Dedifferentiated amniotic fluid mesenchymal stem cell (primary cell): ENCODE results near the gene TFAP2D.

Experiments
- DNase-seq: peaks from one replicate; pipeline ENCODE4 v3.0.0-alpha.2; 2016; ENCODE audit errors: extremely low spot score

The TFAP2D gene

DNA sequence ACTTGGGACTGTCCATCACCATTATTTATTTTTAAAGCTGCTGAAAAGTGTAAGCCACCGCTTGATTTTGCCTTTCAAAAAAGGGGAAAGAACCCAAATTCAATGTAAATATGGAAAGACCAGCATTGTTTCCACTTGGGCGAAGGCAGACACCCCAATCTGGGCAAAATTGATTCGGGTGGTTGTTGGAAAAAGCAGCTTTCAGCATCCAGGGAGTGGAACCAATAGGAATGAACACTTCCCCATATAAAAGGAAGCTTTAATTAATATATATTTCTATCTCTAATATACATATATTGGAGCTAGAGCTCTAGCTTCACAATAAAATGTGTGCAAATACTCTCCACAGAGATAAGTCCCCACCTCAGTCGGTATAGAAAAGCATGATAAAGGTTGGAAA, at the start of gene TFAP2D:
TSS of gene TFAP2D (plus strand) at position 301 of the 400 bp plus-strand sequence. CDS start 530 bp downstream, outside the sequence.
- no peak for DNase-seq

DNA sequence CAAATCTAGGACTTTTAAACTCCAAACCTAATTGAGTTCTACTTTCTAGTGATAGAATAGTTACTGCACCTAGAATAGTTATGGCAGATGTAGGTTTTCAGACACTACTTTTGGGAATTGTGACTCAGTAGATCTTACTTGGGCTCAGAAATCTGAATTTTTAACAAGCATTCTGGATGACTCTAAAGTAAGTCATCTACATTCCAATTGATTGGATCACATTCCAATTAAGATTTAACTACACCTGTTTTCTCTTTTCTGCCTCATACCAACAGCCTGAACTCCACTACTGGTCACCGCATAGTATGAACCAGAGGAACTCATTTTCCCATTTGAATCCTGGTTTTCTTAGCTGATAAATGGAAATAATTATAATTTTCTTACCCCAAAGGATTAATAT, 49.5 kb upstream of the TFAP2D start:
- DNase-seq: no peak

DNA sequence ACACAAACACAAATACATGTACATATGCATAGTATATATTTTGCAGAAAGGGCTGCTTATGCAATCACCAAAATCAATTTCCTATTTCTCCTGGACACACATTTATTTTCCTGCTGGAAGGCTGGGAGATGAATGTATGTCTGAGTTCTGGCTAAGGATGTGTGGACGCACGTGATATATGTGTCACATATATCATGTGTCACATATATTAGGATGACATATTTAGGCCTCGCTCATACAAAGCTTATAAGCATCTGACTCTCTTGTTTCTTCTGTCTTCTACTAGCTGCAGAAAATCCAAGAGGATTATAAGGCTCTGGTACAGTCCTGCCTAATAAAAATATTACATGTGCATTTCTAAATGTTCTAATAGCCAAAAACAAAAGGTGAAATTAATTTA, 47.2 kb upstream of the TFAP2D start:
- DNase-seq: no peak

DNA sequence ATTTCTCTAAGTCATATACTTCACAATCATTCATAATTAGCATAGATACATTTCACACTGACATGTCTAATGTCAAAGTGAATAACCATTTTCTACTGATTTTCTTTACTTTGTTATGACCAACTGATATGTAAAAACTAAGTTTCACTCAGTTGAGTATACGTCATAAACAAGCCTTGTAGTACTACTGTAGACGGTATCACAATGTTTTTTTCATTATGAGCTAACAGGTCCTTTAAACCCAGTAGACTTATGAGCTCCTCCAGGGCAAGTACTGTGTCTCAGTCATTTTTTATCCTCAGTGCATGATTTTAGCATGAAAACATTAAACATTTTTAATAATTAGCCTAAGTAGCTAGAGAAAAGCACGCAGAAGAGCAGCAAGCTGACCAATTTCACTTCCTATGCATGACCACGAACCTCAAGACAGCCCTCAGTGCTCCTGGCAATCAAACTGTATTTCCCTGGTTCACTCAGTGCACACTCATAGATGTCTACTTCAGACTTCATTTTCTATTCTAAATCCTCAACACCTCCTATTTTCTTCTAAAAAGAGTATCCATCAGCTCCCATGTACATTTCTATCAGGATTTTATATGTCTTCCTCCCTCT, 32.0 kb upstream of the TFAP2D start:
- DNase-seq: no peak

DNA sequence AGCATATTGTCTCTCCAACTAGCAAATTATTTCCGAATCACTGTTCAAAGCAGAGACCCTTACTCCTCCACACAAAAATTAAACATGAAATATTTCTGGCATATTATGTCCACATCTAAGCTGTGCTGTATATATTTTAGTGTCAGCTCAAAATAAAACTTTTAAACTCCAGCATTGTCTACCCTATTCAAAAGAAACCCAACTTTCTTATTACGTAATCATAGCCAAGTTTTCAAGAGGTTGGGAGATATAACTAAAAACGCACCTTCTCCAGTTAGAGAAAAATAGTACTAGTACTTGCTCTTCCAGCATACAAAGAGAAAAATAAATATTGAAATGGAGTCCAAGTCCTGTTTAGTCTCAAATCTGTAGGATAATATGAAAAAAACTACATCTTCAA, 24.1 kb upstream of the TFAP2D start:
- DNase-seq: no peak

DNA sequence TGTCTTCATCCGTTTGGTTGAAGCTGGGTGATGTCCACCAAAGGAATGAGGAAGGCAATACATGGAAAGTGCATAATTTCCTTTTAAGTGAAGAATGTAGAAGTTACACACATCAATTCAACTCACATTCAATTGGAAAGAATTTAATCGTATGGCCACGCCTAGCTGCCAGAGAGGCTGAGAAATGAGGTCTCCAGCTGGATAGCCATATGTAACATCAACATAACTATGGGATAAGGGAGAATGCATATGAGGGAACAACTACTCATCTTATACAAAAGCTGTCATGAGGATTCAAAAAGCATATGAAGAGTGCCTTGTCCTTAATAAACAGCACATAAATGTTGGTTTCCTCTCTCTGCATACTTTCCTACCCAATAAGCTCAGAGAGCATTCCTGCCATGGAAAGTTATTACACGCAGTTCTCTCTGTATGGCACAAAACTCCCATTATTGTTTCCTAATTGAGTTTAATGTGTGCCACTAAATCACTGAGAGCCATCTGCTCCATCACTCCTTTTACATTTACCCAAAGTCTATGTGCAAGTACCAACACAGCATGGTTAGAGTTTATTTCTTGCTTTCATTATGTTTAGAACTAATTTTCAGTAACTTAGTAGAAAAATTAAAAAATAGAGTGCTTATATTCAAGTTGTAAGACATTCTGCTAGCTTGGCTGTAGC, 21.4 kb upstream of the TFAP2D start:
- DNase-seq: no peak

DNA sequence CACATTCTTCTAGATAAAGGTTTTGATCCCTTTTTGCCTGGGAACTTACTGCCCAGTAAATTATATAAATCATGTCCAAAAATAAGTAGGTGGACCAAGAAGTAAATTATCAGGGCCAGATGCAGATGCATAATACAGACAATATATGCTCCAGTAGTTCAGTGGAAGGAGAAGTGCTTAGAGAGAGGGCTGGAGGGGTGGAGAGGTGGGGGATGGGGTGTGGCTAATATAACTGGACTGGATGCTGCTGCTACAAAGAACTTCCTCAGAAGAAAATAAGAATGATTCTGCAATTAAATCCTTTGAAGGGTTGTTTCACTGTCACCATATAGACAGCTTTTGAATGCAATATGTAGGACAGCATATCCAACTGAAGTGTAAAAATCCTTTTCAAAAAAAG, 14.8 kb upstream of the TFAP2D start:
- no peak for DNase-seq

DNA sequence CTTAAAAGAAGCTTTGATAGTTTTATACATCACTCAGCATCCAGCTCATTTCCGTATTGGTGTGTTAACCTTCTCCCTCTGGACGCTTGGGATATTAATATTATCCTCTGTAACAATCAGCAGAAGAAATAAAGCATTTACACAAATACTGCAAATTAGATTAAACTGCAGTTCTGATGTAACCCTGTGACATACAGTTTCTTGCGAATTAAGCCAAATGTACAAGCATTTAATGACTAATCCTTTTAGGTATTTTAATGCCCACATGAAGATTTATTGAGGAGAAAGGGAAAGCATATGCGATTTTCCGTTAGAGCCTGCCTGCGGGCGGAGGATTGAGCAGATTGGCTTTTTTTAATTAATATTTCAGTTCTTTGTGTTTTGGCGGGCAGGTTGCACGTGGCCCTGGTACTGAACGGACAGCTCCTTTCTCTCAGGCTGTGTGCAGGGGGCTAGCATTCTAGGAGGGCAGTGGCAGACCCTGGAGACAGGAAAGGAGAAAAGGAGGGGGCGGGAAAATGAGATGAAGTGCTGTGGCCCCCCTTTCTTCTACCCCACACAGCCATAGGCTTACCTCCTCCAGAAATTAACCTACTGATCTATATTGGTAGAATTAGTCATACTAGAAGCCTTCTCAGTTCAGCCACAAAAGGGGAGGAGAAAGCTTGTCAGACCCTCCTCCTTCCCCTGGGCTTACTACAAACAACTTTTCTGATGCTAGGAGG, 14.1 kb upstream of the TFAP2D start:
- no peak for DNase-seq

DNA sequence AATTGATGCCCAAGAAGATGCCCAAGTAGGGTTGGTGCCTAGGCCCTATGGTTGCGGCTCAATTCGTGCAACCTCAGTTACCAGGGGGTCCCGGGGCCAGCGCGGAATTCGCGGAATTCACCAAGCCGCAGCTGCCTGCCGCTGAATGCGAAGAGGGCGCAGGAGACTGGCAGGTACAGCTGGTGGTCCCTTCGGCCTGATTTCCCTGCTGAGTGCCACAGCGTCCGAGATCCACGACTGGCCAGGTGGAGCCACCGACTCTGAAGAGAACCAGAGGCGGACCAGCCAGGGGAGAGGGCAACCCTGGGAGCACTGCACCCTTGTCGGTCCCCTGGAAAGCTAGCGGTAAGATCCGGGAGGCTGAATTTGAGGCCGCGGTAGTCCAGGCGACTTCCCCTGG, 6.8 kb upstream of the TFAP2D start:
- no peak for DNase-seq

DNA sequence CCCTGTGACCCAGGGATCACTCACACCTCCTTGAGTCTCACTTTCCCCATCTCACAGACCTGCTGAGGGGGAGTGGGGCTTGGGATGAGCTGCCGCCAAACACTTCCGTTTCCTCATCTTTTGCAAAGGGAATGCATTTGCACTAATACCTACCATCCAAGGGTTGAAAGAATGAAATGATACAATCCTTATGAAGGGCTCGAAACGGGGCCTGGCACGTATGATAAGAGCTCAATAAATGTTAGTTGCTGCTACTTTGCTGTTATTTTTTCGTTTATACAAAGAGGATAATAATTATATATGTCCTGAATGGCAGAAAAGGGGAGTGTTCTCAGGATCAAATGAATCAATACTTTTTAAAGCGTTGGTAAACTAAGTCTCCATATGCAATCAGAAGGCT, 6.1 kb upstream of the TFAP2D start:
- DNase-seq: no peak

DNA sequence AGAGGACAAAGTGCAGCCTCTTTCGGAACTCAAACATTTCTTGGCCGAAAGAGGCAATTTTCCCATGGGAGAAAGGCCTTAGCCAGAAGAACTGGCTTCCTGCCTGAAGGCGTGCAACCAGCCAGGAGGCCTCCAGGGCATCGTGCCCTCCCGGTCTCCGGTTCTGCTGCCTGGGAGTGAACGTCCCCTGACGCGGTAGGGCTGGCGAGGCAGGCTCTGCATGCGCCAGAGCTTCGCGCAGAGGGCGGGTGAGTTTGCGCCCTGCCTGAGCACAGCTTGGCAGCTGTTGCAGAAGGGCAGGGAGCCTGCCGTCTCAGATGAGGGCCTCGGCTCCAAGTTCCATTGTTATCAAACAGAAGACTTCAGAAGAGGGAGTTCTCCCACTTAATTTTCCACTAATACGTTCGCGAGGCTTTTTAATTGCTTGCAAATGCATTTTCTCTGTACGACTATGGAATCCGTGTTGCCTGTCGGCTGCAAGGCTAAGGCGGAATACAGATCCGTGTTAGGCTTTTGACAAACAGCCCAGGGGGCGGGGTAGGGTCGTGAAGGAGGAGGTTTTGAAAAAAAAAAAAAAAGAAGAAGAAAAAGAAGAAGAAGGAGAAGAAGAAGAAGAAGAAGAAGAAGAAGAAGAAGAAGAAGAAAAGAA, 5.5 kb upstream of the TFAP2D start:
- DNase-seq: no peak

DNA sequence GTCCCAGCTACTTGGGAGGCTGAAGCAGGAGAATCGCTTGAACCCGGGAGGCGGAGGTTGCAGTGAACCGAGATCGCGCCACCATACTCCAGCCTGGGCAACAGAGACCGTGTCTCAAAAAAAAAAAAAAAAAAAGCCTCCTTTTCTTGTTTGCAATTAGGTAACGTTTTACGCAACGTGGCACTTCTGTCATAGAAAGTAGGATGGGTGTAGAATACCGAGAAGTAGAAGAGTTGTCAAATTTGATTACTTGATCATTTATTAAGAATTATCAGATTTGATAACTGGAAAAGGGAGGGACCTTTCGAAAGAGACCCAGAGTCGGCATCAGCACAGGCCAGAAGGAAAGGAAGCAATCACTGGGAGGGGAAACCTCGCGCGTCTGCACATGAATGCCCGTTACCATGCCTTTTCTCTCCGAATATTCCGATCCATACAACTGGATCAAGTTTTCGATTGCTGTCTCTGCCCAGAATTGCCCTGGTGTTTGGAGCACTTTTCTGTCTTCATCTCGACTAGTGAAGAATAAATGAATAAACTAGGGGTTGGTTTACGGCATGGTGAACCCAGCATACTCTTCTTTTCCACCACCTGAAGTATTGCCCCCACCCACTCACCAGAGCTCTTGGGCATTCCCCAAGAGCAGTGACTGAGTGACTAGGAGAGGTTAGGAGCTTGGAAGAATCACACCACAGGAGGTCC, 4.5 kb upstream of the TFAP2D start:
- no peak for DNase-seq

DNA sequence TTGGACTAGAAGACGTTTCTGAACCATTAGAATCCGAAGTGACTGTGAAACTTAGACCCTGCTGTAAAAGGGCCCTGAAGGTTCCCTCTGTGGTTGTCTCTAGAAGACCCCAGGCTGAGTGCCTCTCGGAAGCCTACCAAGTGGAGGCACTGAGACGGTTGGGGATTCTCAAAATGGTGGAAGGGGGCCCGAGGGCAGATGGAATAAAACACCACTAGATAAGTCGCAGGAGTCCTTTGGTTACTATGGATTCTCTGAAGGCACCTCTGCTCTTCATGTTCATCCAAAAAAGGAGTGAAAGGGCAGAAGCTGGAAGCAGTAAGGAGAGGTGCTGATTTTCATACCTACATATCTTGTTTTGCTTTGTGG, 4.0 kb upstream of the TFAP2D start:
- DNase-seq: no peak

DNA sequence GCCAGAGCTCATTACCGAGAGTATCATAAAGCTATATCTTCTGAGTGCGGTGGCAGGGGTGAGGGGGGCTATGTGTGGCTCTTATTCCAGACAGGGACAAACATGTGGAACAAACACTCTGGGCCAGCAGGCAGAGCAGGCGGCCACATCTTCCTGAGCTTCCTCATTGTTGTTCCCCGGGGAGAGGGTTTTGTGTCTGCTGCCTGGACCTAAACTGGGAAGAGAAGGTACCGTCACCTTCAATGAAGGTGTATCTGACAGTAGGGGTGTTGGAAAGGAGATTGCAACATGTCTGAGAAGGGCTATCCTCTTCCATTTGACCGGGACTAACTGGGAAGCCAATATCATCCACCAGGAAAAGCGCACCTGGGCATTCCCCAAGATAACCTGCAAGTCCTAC, 1.6 kb upstream of the TFAP2D start:
- no peak for DNase-seq

DNA sequence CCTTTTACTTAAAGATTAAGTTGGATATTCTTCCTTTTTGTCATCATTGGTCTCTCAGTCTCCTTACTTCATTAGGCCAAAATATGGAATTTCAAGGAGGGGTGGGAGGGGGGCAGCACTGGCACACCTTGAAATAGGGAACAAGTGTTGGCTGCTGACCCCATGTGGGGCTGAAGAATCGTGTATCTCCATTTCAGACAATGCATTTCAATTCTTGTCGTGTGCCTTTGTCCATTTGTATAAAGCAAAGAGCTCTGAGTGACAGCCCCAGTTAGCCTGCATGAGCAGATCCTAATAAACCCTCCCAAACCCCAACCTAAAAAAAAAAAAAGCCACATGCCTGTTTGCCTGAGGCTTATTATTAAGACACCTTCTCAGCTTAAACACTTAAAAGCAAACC, 1.0 kb upstream of the TFAP2D start:
- no peak for DNase-seq

DNA sequence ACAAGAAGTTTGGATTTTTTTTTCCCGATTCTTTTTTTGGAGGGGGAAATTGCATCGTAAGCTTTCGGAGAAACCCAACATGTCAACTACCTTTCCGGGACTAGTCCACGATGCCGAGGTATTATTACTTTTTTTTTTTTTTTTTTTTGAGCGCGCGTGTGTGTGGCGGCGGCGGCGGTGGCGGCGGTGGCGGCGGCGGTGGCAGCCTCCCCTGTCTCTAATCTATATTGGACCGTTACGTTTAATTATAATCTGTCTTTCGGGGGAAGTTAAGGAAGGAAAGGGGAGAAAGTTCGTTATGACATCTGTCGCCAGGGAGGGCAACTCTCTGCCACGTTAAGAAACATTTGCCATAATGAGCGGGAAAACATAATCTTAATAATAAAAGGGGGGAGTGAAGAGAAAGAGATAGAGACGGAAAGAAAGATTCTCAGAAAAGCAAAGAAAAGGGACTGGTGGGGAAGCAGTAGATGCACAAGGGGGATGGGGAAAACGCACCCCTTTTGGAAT, 706 bp downstream of the TFAP2D start:
- DNase-seq: no peak

DNA sequence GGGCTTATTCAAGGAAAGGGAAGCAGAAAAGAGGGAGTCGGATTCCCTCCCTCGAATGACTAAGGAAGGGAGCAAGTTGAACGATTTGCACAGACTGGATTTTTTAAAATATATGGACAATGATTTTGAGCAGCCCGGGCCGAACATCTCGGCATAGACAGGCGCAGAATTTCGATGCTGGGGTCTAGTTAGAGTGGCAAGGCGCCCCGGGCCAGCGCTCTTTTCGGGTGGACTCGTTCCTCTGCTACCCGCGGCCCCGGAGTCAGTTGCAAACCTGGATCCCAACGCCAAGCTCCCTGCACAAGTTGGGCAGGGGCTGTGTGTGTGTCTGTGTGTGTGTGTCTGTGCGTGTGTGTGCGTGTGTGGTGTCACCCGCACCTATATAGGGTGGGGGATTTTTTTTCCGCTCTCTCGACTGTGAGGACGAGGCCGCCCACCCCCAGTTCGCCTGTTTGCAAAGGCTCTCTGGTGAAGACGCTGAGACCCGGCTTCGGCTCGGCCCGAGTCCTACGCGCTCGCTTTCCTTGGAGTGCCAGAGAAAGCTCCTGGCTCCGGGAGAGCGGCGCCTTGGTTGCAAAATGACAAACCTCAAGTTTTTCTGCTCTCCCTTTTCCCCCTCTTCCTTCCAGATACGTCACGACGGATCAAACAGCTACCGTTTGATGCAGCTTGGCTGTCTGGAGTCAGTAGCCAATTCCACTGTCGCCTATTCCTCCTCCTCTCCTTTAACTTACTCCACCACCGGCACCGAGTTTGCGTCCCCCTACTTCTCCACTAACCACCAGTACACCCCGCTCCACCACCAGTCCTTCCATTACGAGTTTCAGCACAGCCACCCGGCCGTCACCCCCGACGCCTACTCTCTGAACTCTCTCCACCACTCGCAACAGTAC, 1.4 kb downstream of the TFAP2D start:
- no peak for DNase-seq

DNA sequence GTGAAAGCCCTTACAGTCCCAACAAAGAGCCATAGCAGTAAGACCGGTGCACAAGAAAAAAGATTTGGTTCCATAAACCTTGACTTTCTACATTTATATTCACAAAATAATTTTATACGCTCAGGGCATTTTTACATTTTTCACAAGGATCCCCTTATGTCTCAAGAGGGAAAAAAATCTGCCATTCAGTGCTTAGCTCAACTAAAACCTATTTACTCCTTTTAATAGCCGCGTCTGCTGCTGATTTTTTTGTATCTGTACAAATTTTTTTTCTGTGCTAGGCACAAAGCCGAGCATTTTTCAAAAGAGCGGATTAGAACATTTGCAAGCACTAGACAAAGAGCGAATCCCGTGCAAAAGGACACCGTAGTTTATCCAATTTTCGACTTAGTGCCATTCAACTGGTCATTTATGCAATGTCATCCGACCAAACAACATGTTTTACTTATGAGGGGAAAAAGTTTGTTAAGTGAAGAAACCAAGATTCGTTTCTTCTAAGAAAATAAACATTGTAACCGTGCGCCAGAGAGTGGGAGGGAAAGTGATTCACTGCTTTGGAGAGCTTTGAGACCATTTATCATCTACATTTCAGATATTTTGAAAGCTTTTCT, 3.7 kb downstream of the TFAP2D start:
- no peak for DNase-seq

DNA sequence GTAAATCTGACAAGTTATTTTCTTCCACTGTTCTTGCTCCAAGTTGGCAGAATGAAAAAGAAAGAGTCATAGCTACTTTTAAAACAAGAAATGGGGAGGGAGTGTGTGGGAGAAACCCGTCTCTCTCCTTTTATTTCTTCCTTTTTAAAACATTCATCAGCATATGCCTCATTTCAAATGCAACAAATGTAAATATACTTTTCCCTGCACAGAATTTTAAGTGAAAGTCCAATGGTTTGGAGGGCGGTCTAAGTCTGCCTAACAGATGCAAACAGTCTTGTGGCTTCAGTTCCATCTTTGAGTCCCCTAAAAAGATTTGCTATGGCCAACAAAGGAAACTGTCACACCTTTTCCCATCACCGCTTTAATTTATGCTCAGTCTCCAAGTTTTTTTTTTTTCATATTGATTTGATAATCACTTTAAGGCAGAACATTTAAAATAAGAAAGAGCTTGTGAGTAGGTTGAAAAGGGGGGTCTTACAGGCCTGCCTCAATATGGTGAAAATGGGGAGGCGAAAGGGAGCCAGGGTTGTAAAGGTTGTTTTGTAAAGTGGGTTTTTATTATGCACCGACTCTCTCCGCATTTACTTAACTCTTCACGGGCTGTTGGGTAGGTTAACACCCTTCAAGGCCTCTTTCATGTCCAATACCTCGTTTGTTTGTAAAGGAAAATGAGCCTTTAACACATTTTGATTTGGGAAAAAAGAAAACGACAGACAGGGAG, 4.6 kb downstream of the TFAP2D start:
- DNase-seq: no peak

DNA sequence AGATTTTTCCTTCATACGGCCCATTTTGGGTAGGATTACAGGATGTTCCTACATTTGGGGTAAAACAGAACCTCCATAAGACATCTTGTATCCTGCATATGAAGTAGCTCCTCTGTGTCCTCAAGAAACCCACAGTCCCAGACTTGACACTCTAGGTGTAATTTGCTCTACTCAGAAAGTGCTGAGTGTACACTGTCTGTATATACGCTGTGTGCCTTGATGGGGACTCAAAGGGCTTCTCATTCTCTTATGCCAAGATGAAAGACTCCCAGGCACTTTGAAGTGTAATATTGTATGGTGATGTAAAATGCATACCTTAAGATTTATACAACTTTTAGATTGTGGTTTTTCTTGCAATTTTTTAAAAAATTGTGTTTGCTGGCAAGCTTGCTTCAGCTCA, 5.2 kb downstream of the TFAP2D start:
- DNase-seq: no peak
